Testis (tissue), 3 donors: ENCODE measurements around the gene CERT1. TPM values are rescaled to one million over a fixed set of nuclear protein-coding genes. Genes with fewer than 3 reads are reported as not detected.
A peak's percentile ranks its signal among the peaks of the same experiment; 100 is the strongest.

Experiments used
- DNase-seq: peaks from one replicate; pipeline ENCODE4 v3.0.0-alpha.2; 2019
- H3K27ac ChIP-seq, 2 donors: fragments of 200-600 bp; sonication (generic); one replicate each; pipeline ENCODE4 v1.5.1; 2019
- H3K27me3 ChIP-seq: fragments of 200-600 bp; sonication (generic); one replicate; pipeline ENCODE4 v1.5.1; 2019
- H3K36me3 ChIP-seq: fragments of 200-600 bp; sonication (generic); one replicate; pipeline ENCODE4 v1.5.1; 2017; ENCODE audit warnings: low read depth; ENCODE audit errors: missing control alignments
- H3K4me1 ChIP-seq: fragments of 200-600 bp; sonication (generic); one replicate; pipeline ENCODE4 v1.5.1; 2019
- H3K4me3 ChIP-seq, 2 donors: fragments of 200-600 bp; sonication (generic); one replicate each; pipeline ENCODE4 v1.5.1; 2017 to 2019
- H3K9me3 ChIP-seq: fragments of 200-600 bp; sonication (generic); one replicate; pipeline ENCODE4 v1.5.1; 2017
- CTCF ChIP-seq, 3 experiments: fragments of 450-650 bp in 2 of 3; fragments of 200-600 bp in 1 of 3; sonication (generic) in 1 of 3; IDR thresholded peaks; one replicate each; pipeline ENCODE4 v1.5.1; 2016 to 2019; ENCODE audit warnings: antibody characterized with exemption in 3 of 3, mild to moderate bottlenecking in 2 of 3, moderate library complexity in 1 of 3
- POLR2A ChIP-seq: fragments of 450-650 bp; IDR thresholded peaks from one replicate; pipeline ENCODE4 v1.6.1; 2017; ENCODE audit warnings: antibody characterized with exemption, mild to moderate bottlenecking, moderate library complexity
- WGBS, 2 donors: methylation state at CpG; one replicate each; pipeline ENCODE4 v1.1.5; 2018; 5-methylcytosine and 5-hydroxymethylcytosine counted together
- intact Hi-C: fragments of 100-400 bp; cut with DNase I; formaldehyde crosslinking; loops from one replicate; pipeline ENCODE4 v1.15.1; 2023; ENCODE audit warnings: low total_unique reads
- polyA plus RNA-seq: library from polyadenylated mRNA; stranded (reverse); fragments of 350-450 nt; fragmentation: Illumina TruSeq; extraction: RNeasy Lipid Tissue Mini Kit (QIAGEN cat#74804); gene quantifications from one replicate; pipeline ENCODE4 v1.2.3, GENCODE V29; 2014; ENCODE audit warnings: low read depth, low replicate concordance; ENCODE audit not compliant: insufficient read depth
- total RNA-seq, 2 donors: library from RNA; depleted of rRNA; stranded (reverse); fragments of >200 nt; gene quantifications; one replicate each; pipeline ENCODE4 v1.2.3, GENCODE V29; 2016

The CERT1 gene
- total and polyA plus RNA-seq, 3 donors from 2014 or later, result 45.0 to 61.3 (median 51.3) TPM

GRCh38 chr5:75512383-75513074 is 1.1 kb upstream of the CERT1 start:
- Histone ChIP-seq H3K9me3 (no peaks in the 10 kb centered on the region), H3K27ac (peak overlapping the region; percentile 91 to 97), H3K4me1 (peaks cover 3% of the 10 kb centered on the region), H3K27me3 (no peaks in the 10 kb centered on the region), H3K4me3 (peak overlapping the region; percentile 78 to 96), H3K36me3 (no peaks in the 10 kb centered on the region)
- TF ChIP-seq CTCF (IDR thresholded peaks at IDR 0.05) (no peak), POLR2A (no peak)
- no peak for DNase-seq
- WGBS, 2 donors, result 50 to 55% methylated on average over 16 of the region's 16 CpGs
- intact Hi-C loops, result no loop called here

- no peaks in the 10 kb centered on the region for H3K36me3 ChIP-seq
- no peaks in the 10 kb centered on the region for H3K27me3 ChIP-seq
- TF ChIP-seq POLR2A (no peak), CTCF (IDR thresholded peaks at IDR 0.05) (no peak)
- peak overlapping the region; percentile 91 to 97 for H3K27ac ChIP-seq
- DNase-seq, result peak; percentile 59
- H3K9me3 ChIP-seq, result no peaks in the 10 kb centered on the region
- WGBS, 2 donors, result 0% methylated on average over 20 to 54 of the region's 54 CpGs
- peaks cover 3% of the 10 kb centered on the region for H3K4me1 ChIP-seq
- intact Hi-C loops, result no loop called here
- peak overlapping the region; percentile 78 to 96 for H3K4me3 ChIP-seq
Observed at GRCh38 chr5:75510836-75511434, 494 bp downstream of the CERT1 start.

GRCh38 chr5:75510417-75510835 is 1.0 kb downstream of the CERT1 start:
- Histone ChIP-seq H3K36me3 (no peaks in the 10 kb centered on the region), H3K27me3 (no peaks in the 10 kb centered on the region), H3K4me1 (peaks cover 3% of the 10 kb centered on the region), H3K9me3 (no peaks in the 10 kb centered on the region), H3K4me3 (peak overlapping the region; percentile 78 to 96), H3K27ac (peak overlapping the region; percentile 91 to 97)
- WGBS, 2 donors, result 0 to 1% methylated on average over 14 to 15 of the region's 15 CpGs
- DNase-seq, result no peak
- no peak for TF ChIP-seq CTCF (IDR thresholded peaks at IDR 0.05)
- intact Hi-C loops, result no loop called here

GRCh38 chr5:75509956-75510355 is 1.5 kb downstream of the CERT1 start:
- TF ChIP-seq POLR2A (no peak), CTCF (IDR thresholded peaks at IDR 0.05) (no peak)
- peaks cover 3% of the 10 kb centered on the region for H3K4me1 ChIP-seq
- peak; percentile 48 for DNase-seq
- peak overlapping the region in 1 of 2 donors; percentile 97 for H3K27ac ChIP-seq
- 0% methylated on average over 1 of the region's 1 CpG for WGBS, 2 donors
- no peaks in the 10 kb centered on the region for H3K36me3 ChIP-seq
- H3K4me3 ChIP-seq, result peak overlapping the region; percentile 78 to 96
- no peaks in the 10 kb centered on the region for H3K9me3 ChIP-seq
- H3K27me3 ChIP-seq, result no peaks in the 10 kb centered on the region
- intact Hi-C loops, result no loop called here

- peaks cover 3% of the 10 kb centered on the region for H3K4me1 ChIP-seq
- TF ChIP-seq POLR2A (no peak), CTCF (IDR thresholded peaks at IDR 0.05) (no peak)
- H3K27ac ChIP-seq, result no peak overlapping the region
- H3K4me3 ChIP-seq, result peak overlapping the region; percentile 5 to 96
- H3K9me3 ChIP-seq, result no peaks in the 10 kb centered on the region
- H3K27me3 ChIP-seq, result no peaks in the 10 kb centered on the region
- WGBS, 2 donors, result 42 to 48% methylated on average over 4 of the region's 4 CpGs
- intact Hi-C loops, result no loop called here
- no peak for DNase-seq
- no peaks in the 10 kb centered on the region for H3K36me3 ChIP-seq
Observed at GRCh38 chr5:75509546-75509945, 1.9 kb downstream of the CERT1 start.
